T-cell (primary cell): ENCODE data around the gene SLC25A11. TPM values are rescaled to one million over a fixed set of nuclear protein-coding genes. Genes with fewer than 3 reads are reported as not detected.

Experiments
- ATAC-seq, 4 experiments: fragments of 200-7000 bp in 3 of 4; fragments of 150-1000 bp in 1 of 4; cut with Tn5 transposase; replicated peaks in 1 of 4; 1 replicate in 3 of 4; 2 replicates in 1 of 4; pipeline ENCODE4 v1.10.0; 2021; ENCODE audit warnings: moderate library complexity in 3 of 4, mild to moderate bottlenecking in 2 of 4, moderate number of reproducible peaks in 1 of 4
- CTCF ChIA-PET, 2 donors: fragments of 300-600 bp; sonication (Branson Sonifier 250); formaldehyde crosslinking; loops; one replicate each; lab custom pipeline; 2022; ENCODE audit warnings: antibody characterized with exemption in 2 of 2; lab: Charles Lee
- POLR2A ChIA-PET, 2 donors: fragments of 300-600 bp; sonication (Branson Sonifier 250); formaldehyde crosslinking; loops; one replicate each; lab custom pipeline; 2022; ENCODE audit warnings: antibody characterized with exemption in 2 of 2; lab: Charles Lee
- DNase-seq, 35 experiments: peaks; one replicate each; pipeline versions ENCODE4 v3.0.0 to v3.0.0-alpha.2; 2013 to 2023
- H3K27ac ChIP-seq: one replicate; pipeline ENCODE4 v1.5.1; 2013; ENCODE audit warnings: low read length
- H3K27me3 ChIP-seq, 2 experiments: replicated peaks in 1 of 2; 1 replicate in 1 of 2; 2 replicates in 1 of 2; pipeline versions ENCODE4 v1.6.1 to v1.7.0; 2013; ENCODE audit warnings: low read length in 1 of 2, mixed read lengths in 1 of 2; ENCODE audit not compliant: control insufficient read depth in 2 of 2, insufficient read depth in 2 of 2; ENCODE audit errors: extremely low read depth in 1 of 2
- H3K36me3 ChIP-seq, 2 donors: 1 replicate in 1 of 2; 2 replicates in 1 of 2; pipeline versions ENCODE4 v1.6.1 to v1.7.0; 2013; ENCODE audit warnings: low read length in 1 of 2; ENCODE audit not compliant: control insufficient read depth in 2 of 2, insufficient read depth in 1 of 2; ENCODE audit errors: extremely low read depth in 1 of 2
- H3K4me1 ChIP-seq, 2 experiments: 1 replicate in 1 of 2; 2 replicates in 1 of 2; pipeline versions ENCODE4 v1.6.1 to v1.7.0; 2013; ENCODE audit warnings: low read length in 2 of 2, mixed read lengths in 1 of 2; ENCODE audit not compliant: insufficient read depth in 2 of 2, control insufficient read depth in 1 of 2; ENCODE audit errors: extremely low read depth in 1 of 2
- H3K4me3 ChIP-seq, 2 donors: 1 replicate in 1 of 2; 2 replicates in 1 of 2; pipeline versions ENCODE4 v1.5.1 to v1.7.0; 2013; ENCODE audit warnings: mild to moderate bottlenecking in 2 of 2, low read length in 1 of 2, moderate library complexity in 1 of 2; ENCODE audit not compliant: control insufficient read depth in 1 of 2; ENCODE audit errors: extremely low read depth in 1 of 2
- H3K9me3 ChIP-seq: 2 replicates; pipeline ENCODE4 v1.7.0; 2013
- H3K27ac Mint-ChIP-seq, 2 donors: one replicate each; pipeline ENCODE4 v1.8.0; 2020 to 2021; ENCODE audit warnings: mild to moderate bottlenecking in 2 of 2, mixed read lengths in 2 of 2
- H3K27me3 Mint-ChIP-seq, 2 donors: one replicate each; pipeline ENCODE4 v1.8.0; 2021 to 2022; ENCODE audit warnings: mixed read lengths in 2 of 2
- H3K36me3 Mint-ChIP-seq: one replicate; pipeline ENCODE4 v1.8.0; 2021; ENCODE audit warnings: mixed read lengths
- H3K4me1 Mint-ChIP-seq, 3 donors: one replicate each; pipeline ENCODE4 v1.8.0; 2020 to 2022; ENCODE audit warnings: mixed read lengths in 3 of 3, mild to moderate bottlenecking in 1 of 3
- H3K4me3 Mint-ChIP-seq, 3 donors: one replicate each; pipeline ENCODE4 v1.8.0; 2020 to 2022; ENCODE audit warnings: mild to moderate bottlenecking in 3 of 3, mixed read lengths in 3 of 3, moderate library complexity in 3 of 3
- H3K9me3 Mint-ChIP-seq, 3 donors: one replicate each; pipeline ENCODE4 v1.8.0; 2020 to 2022; ENCODE audit warnings: mixed read lengths in 3 of 3
- WGBS: methylation state at CpG from one replicate; pipeline ENCODE4 v1.1.5; 2013; ENCODE audit warnings: missing lambda C conversion rate; ENCODE audit not compliant: insufficient coverage; 5-methylcytosine and 5-hydroxymethylcytosine counted together
- total RNA-seq, 35 experiments: library from RNA in 6 of 35; stranded (reverse) in 6 of 35; fragments of 120-200 nt in 1 of 35; gene quantifications; one replicate each; pipeline versions ENCODE4 v1.2.1 to v1.2.4 and lab custom pipeline; 2013 to 2026

SLC25A11 gene
- total RNA-seq, 5 donors from 2014 or later (not counting 1 experiment from before 2014, with no cell fraction given) = 30.9 to 51.6 (median 47.0) TPM

- Mint-ChIP-seq H3K27ac (peak overlapping the region; percentile 80), H3K27me3 (no peaks in the 10 kb centered on the region), H3K36me3 (peaks cover 30% of the 10 kb centered on the region), H3K9me3 (no peaks in the 10 kb centered on the region), H3K4me3 (peak overlapping the region in 1 of 3 donors; percentile 10), H3K4me1 (peaks cover 17 to 31% (median 20%) of the 10 kb centered on the region in 3 donors)
- Histone ChIP-seq H3K4me1 (peaks cover 8 to 12% of the 10 kb centered on the region in 2 experiments), H3K4me3 (no peak overlapping the region), H3K27me3 (no peaks in the 10 kb centered on the region), H3K9me3 (no peaks in the 10 kb centered on the region), H3K27ac (no peak overlapping the region), H3K36me3 (peaks cover 10 to 60% of the 10 kb centered on the region in 2 donors)
- ChIA-PET CTCF (interaction anchor here (0.5 to 1.7 kb wide), 6 partner anchors 10 to 304 kb away, joined by 3 to 7 read pairs (median 3); partner anchors contain the start of gene SPAG7 (in 1 of the 2)), POLR2A (no interaction called here)
- DNase-seq (peak in 17 of 35 experiments; percentile 14 to 83 (median 41)), ATAC-seq (peak; percentile 83 to 88 (median 85))
- whole genome bisulfite sequencing = no CpG with 5 or more reads among the region's 6 CpGs
Measured at GRCh38 chr17:4980644-4981216, 40.9 kb upstream of the SLC25A11 start.

GRCh38 chr17:4978726-4979125 is 38.9 kb upstream of the SLC25A11 start:
- peaks cover 10 to 67% of the 10 kb centered on the region in 2 donors for H3K36me3 ChIP-seq
- H3K27me3 ChIP-seq = no peaks in the 10 kb centered on the region
- DNase-seq = no peak
- no peak for ATAC-seq
- no peaks in the 10 kb centered on the region for H3K9me3 ChIP-seq
- Mint-ChIP-seq H3K4me1 (peaks cover 10 to 29% (median 23%) of the 10 kb centered on the region in 3 donors), H3K4me3 (no peak overlapping the region), H3K9me3 (no peaks in the 10 kb centered on the region), H3K36me3 (peaks cover 43% of the 10 kb centered on the region), H3K27ac (no peak overlapping the region), H3K27me3 (no peaks in the 10 kb centered on the region)
- no peak overlapping the region for H3K27ac ChIP-seq
- ChIA-PET POLR2A (interaction anchor here (0.5 to 0.6 kb wide), 2 partner anchors 83 kb away, joined by 5 read pairs; no protein-coding TSS in a partner anchor), CTCF (interaction anchor here in 1 of 2 donors (0.6 kb wide), 1 partner anchor 839 kb away, joined by 3 read pairs; no protein-coding TSS in a partner anchor)
- H3K4me3 ChIP-seq = no peak overlapping the region
- H3K4me1 ChIP-seq = peaks cover 8 to 12% of the 10 kb centered on the region in 2 experiments

- H3K27ac Mint-ChIP-seq = peak overlapping the region in 1 of 2 donors; percentile 61
- ChIA-PET POLR2A (no interaction called here), CTCF (interaction anchor here in 1 of 2 donors (0.6 to 0.7 kb wide), 2 partner anchors 16 to 124 kb away, joined by 3 to 4 read pairs; no protein-coding TSS in a partner anchor)
- no peak overlapping the region for H3K4me3 Mint-ChIP-seq
- 100% methylated on average over 2 of the region's 9 CpGs for WGBS
- H3K27me3 ChIP-seq = no peaks in the 10 kb centered on the region
- peaks cover 7 to 17% (median 15%) of the 10 kb centered on the region in 3 donors for H3K4me1 Mint-ChIP-seq
- H3K36me3 Mint-ChIP-seq = peaks cover 38% of the 10 kb centered on the region
- no peaks in the 10 kb centered on the region for H3K9me3 Mint-ChIP-seq
- H3K4me1 ChIP-seq = peaks cover 0 to 11% of the 10 kb centered on the region in 2 experiments
- H3K36me3 ChIP-seq = peaks cover 14 to 65% of the 10 kb centered on the region in 2 donors
- H3K4me3 ChIP-seq = no peak overlapping the region
- H3K9me3 ChIP-seq = no peaks in the 10 kb centered on the region
- DNase-seq (no peak), ATAC-seq (no peak)
- H3K27ac ChIP-seq = no peak overlapping the region
- H3K27me3 Mint-ChIP-seq = no peaks in the 10 kb centered on the region
Measured at GRCh38 chr17:4974115-4974670, 34.3 kb upstream of the SLC25A11 start.

GRCh38 chr17:4973256-4974114 is 33.6 kb upstream of the SLC25A11 start:
- Histone ChIP-seq H3K4me3 (no peak overlapping the region), H3K27ac (no peak overlapping the region), H3K36me3 (peaks cover 8 to 59% of the 10 kb centered on the region in 2 donors), H3K9me3 (no peaks in the 10 kb centered on the region), H3K27me3 (no peaks in the 10 kb centered on the region), H3K4me1 (peaks cover 1 to 18% of the 10 kb centered on the region in 2 experiments)
- POLR2A ChIA-PET = interaction anchor here in 1 of 2 donors (0.6 kb wide), 1 partner anchor 76 kb away, joined by 3 read pairs; no protein-coding TSS in a partner anchor
- CTCF ChIA-PET = interaction anchor here in 1 of 2 donors (0.6 kb wide), 1 partner anchor 70 kb away, joined by 9 read pairs; no protein-coding TSS in a partner anchor
- ATAC-seq (no peak), DNase-seq (no peak)
- H3K9me3 Mint-ChIP-seq = no peaks in the 10 kb centered on the region
- peaks cover 7 to 22% (median 14%) of the 10 kb centered on the region in 3 donors for H3K4me1 Mint-ChIP-seq
- H3K27ac Mint-ChIP-seq = peak overlapping the region in 1 of 2 donors; percentile 35
- no peaks in the 10 kb centered on the region for H3K27me3 Mint-ChIP-seq
- no peak overlapping the region for H3K4me3 Mint-ChIP-seq
- WGBS = 95% methylated on average over 8 of the region's 10 CpGs
- H3K36me3 Mint-ChIP-seq = peaks cover 38% of the 10 kb centered on the region

- no peak overlapping the region for H3K4me3 Mint-ChIP-seq
Measured at GRCh38 chr17:4972752-4973151, 32.9 kb upstream of the SLC25A11 start.

More at GRCh38 chr17:4972752-4973151, 32.9 kb upstream of the SLC25A11 start:
- no peak for DNase-seq
- POLR2A ChIA-PET = interaction anchor here in 1 of 2 donors (0.6 kb wide), 1 partner anchor 77 kb away, joined by 3 read pairs; no protein-coding TSS in a partner anchor
- Mint-ChIP-seq H3K36me3 (peaks cover 35% of the 10 kb centered on the region), H3K9me3 (no peaks in the 10 kb centered on the region), H3K4me1 (peaks cover 7 to 22% (median 14%) of the 10 kb centered on the region in 3 donors), H3K27ac (no peak overlapping the region), H3K27me3 (no peaks in the 10 kb centered on the region)
- WGBS = 100% methylated on average over 4 of the region's 12 CpGs
- H3K27ac ChIP-seq = no peak overlapping the region
- no peak for ATAC-seq
- no peaks in the 10 kb centered on the region for H3K9me3 ChIP-seq
- H3K27me3 ChIP-seq = no peaks in the 10 kb centered on the region
- H3K4me1 ChIP-seq = peaks cover 2 to 25% of the 10 kb centered on the region in 2 experiments
- CTCF ChIA-PET = interaction anchor here in 1 of 2 donors (0.5 kb wide), 1 partner anchor 108 kb away, joined by 7 read pairs; no protein-coding TSS in a partner anchor
- H3K36me3 ChIP-seq = peaks cover 4 to 51% of the 10 kb centered on the region in 2 donors
- H3K4me3 ChIP-seq = no peak overlapping the region
